DND-41 (cell line): ENCODE results near the gene PLA2G4B.

Experiments used
- CTCF ChIP-seq: IDR thresholded peaks from 2 replicates; pipeline ENCODE4 v1.5.1; 2012; ENCODE audit warnings: borderline replicate concordance, low read length, moderate library complexity, mild to moderate bottlenecking; ENCODE audit not compliant: poor library complexity, severe bottlenecking; ENCODE audit errors: extremely low read depth
- EZH2 ChIP-seq: IDR thresholded peaks from 3 replicates; pipeline ENCODE4 v1.6.1; 2012; ENCODE audit warnings: borderline replicate concordance, low read depth, mild to moderate bottlenecking, moderate library complexity, low read length, inconsistent platforms; ENCODE audit not compliant: severe bottlenecking

- TF ChIP-seq CTCF: no peak
- TF ChIP-seq EZH2: no peak
These were observed 15.8 kb downstream of the PLA2G4B start for GRCh38 chr15:41854443-41854842.
